Lung (tissue), 12 donors: ENCODE measurements around the gene HTR5A. TPM values are rescaled to one million over a fixed set of nuclear protein-coding genes. Genes with fewer than 3 reads are reported as not detected.

Experiments used
- ATAC-seq: fragments of 200-7000 bp; cut with Tn5 transposase; one replicate; pipeline ENCODE4 v1.9.1; 2020; ENCODE audit warnings: moderate number of reproducible peaks; ENCODE audit not compliant: insufficient read depth, low FRiP score
- DNase-seq, 3 donors: peaks; one replicate each; pipeline ENCODE4 v3.0.0-alpha.2; 2013 to 2017
- H3K27ac ChIP-seq, 2 donors: one replicate each; pipeline ENCODE4 v1.5.1; 2013; ENCODE audit warnings: mild to moderate bottlenecking in 2 of 2, moderate library complexity in 2 of 2, control low read depth in 1 of 2, inconsistent platforms in 1 of 2, low read depth in 1 of 2, low read length in 1 of 2
- H3K27me3 ChIP-seq, 3 donors: one replicate each; pipeline ENCODE4 v1.5.1; 2013; ENCODE audit warnings: low read length in 2 of 3; ENCODE audit not compliant: control insufficient read depth in 3 of 3, insufficient read depth in 3 of 3
- H3K36me3 ChIP-seq, 4 donors: one replicate each; pipeline ENCODE4 v1.5.1; 2013; ENCODE audit warnings: low read length in 4 of 4, mild to moderate bottlenecking in 1 of 4, moderate library complexity in 1 of 4; ENCODE audit not compliant: control insufficient read depth in 4 of 4, insufficient read depth in 4 of 4
- H3K4me1 ChIP-seq, 5 donors: one replicate each; pipeline ENCODE4 v1.5.1; 2013; ENCODE audit warnings: low read length in 5 of 5, mild to moderate bottlenecking in 2 of 5, moderate library complexity in 1 of 5; ENCODE audit not compliant: control insufficient read depth in 5 of 5, insufficient read depth in 5 of 5
- H3K4me3 ChIP-seq: one replicate; pipeline ENCODE4 v1.5.1; 2013; ENCODE audit warnings: mild to moderate bottlenecking, control low read depth, moderate library complexity
- H3K9ac ChIP-seq, 2 donors: one replicate each; pipeline ENCODE4 v1.5.1; 2013; ENCODE audit warnings: low read length in 2 of 2, control low read depth in 1 of 2; ENCODE audit not compliant: insufficient read depth in 1 of 2
- H3K9me3 ChIP-seq, 4 donors: one replicate each; pipeline ENCODE4 v1.5.1; 2013; ENCODE audit warnings: low read length in 3 of 4, mild to moderate bottlenecking in 1 of 4, moderate library complexity in 1 of 4; ENCODE audit not compliant: control insufficient read depth in 4 of 4, insufficient read depth in 3 of 4
- CTCF ChIP-seq: IDR thresholded peaks from 2 replicates; pipeline ENCODE4 v1.5.1; 2012; ENCODE audit warnings: mild to moderate bottlenecking; ENCODE audit errors: control extremely low read depth, extremely low read depth
- WGBS, 2 donors: extraction: QIAGEN DNeasy Blood & Tissue Kit; methylation state at CpG; one replicate each; pipeline ENCODE4 v1.1.7; 2013; 5-methylcytosine and 5-hydroxymethylcytosine counted together
- polyA plus RNA-seq, 2 donors: library from polyadenylated mRNA; stranded (reverse); fragments of 200-250 nt; gene quantifications; one replicate each; pipeline ENCODE4 v1.2.1, GENCODE V29; 2013
- total RNA-seq, 2 donors: library from RNA; depleted of rRNA in 1 of 2; stranded (reverse); fragments of >200 nt in 1 of 2; gene quantifications; one replicate each; pipeline ENCODE4 v1.2.1, GENCODE V29; 2014 to 2021
- donor health status: control.
- donor health status: control.
- donor health status: Bipolar disorder and iron deficiency.
- donor health status: healthy.
- donor health status: DM: yes; HTN: yes; CAD: no.

HTR5A gene
- total and polyA plus RNA-seq, 4 donors, result not detected

DNA sequence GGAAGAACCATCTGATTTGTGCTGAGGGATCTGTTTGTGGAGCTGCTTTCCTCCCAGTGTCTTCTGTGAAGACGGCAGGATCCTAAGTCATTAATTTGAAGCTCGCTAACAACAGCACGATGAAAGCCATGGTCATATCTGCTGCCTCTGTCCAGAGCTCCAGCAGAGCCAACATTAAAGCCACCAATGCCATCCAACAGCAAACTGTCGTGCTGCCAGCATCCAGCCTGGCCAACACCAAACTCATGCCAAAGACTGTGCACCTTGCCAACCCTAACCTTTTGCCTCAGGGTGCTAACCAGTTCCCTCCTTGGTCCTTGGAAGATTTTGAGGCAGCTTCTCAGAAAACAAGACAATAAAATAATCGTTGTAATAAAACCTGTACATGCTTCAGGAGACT is 36.2 kb downstream of the HTR5A start:
- H3K4me3 ChIP-seq, result no peak overlapping the region
- 90 to 91% methylated on average over 5 of the region's 5 CpGs for WGBS, 2 donors

GRCh38 chr7:155107126-155107525 is 37.0 kb downstream of the HTR5A start:
- H3K4me1 ChIP-seq, result peaks cover 0 to 2% (median 0%) of the 10 kb centered on the region in 5 donors
- WGBS, 2 donors, result 67 to 72% methylated on average over 4 of the region's 4 CpGs
- H3K4me3 ChIP-seq, result no peak overlapping the region
- H3K9me3 ChIP-seq, result peaks cover 0 to 1% (median 0%) of the 10 kb centered on the region in 4 donors
- H3K27ac ChIP-seq, result no peak overlapping the region
- H3K36me3 ChIP-seq, result no peaks in the 10 kb centered on the region
- H3K9ac ChIP-seq, result no peak overlapping the region
- peaks cover 0 to 9% (median 4%) of the 10 kb centered on the region in 3 donors for H3K27me3 ChIP-seq
- ATAC-seq (no peak), DNase-seq (no peak)
- no peak for TF ChIP-seq CTCF

More for the DNA sequence above, 36.2 kb downstream of the HTR5A start:
- Histone ChIP-seq H3K36me3 (no peaks in the 10 kb centered on the region), H3K9ac (no peak overlapping the region), H3K4me1 (peaks cover 0 to 2% (median 0%) of the 10 kb centered on the region in 5 donors), H3K27me3 (peaks cover 0 to 9% (median 4%) of the 10 kb centered on the region in 3 donors), H3K9me3 (peaks cover 0 to 1% (median 0%) of the 10 kb centered on the region in 4 donors), H3K27ac (no peak overlapping the region)
- DNase-seq (no peak), ATAC-seq (no peak)
- no peak for TF ChIP-seq CTCF

DNA sequence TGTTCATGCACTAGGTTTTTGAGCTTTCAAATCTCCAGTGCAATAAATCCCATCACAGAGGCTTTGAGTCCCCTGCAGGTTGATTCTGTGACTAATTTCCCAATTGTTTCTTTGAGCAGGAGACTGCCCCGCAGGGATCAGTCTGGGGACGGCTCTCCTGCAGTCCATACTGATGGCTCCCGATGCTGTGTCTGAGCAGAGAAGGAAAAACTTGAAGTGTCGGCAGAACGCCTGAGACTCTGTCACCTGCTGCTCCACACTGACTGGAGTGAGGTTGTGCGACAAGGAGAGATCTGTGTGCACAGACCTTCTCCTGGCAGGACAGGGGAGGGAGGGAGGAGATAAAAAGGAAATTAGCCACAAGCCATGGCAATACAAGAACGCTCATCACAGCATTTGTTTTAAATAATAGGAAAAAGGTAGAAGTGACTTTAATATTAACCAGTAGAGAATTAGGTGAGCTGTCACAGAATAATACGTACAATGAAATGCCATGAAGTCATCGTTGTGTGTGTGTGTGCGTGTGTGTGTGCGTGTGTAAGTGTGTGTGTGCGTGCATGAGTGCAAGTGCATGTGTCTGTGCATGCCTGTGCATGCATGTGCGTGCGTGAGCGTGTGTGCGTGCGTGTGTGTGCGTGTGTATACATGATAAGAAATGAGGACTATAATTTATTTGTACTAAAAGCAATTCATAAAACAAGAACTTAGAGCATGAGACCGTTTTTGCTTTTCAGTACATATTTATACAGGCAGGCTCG is 38.2 kb downstream of the HTR5A start:
- no peaks in the 10 kb centered on the region for H3K36me3 ChIP-seq
- peaks cover 0 to 1% (median 0%) of the 10 kb centered on the region in 4 donors for H3K9me3 ChIP-seq
- H3K27me3 ChIP-seq, result peaks cover 0 to 9% (median 4%) of the 10 kb centered on the region in 3 donors
- ATAC-seq (no peak), DNase-seq (no peak)
- TF ChIP-seq CTCF, result no peak
- no peak overlapping the region for H3K4me3 ChIP-seq
- 71 to 80% methylated on average over 20 of the region's 20 CpGs for WGBS, 2 donors
- H3K4me1 ChIP-seq, result peaks cover 0 to 2% (median 0%) of the 10 kb centered on the region in 5 donors
- no peak overlapping the region for H3K27ac ChIP-seq
- H3K9ac ChIP-seq, result no peak overlapping the region
